Common myeloid progenitor, CD34-positive (primary cell): Measurements from ENCODE around the gene OR11G2.
A peak's percentile ranks its signal among the peaks of the same experiment; 100 is the strongest.

Experiments
- CTCF ChIA-PET: fragments of 350-600 bp; sonication (Branson Sonifier 250); formaldehyde crosslinking; loops from one replicate; lab custom pipeline; 2021; ENCODE audit warnings: antibody characterized with exemption; lab: Charles Lee
- POLR2A ChIA-PET: fragments of 350-600 bp; sonication (Branson Sonifier 250); formaldehyde crosslinking; loops from one replicate; lab custom pipeline; 2021; ENCODE audit warnings: antibody characterized with exemption; lab: Charles Lee
- DNase-seq, 3 donors: peaks; one replicate each; pipeline versions ENCODE4 v3.0.0 to v3.0.0-alpha.2; 2013
- H3K27ac ChIP-seq, 2 experiments: 1 replicate in 1 of 2; 2 replicates in 1 of 2; pipeline ENCODE4 v1.7.0; 2013; ENCODE audit warnings: inconsistent platforms in 2 of 2, low read length in 2 of 2, mild to moderate bottlenecking in 2 of 2, low read depth in 1 of 2, moderate library complexity in 1 of 2; ENCODE audit not compliant: severe bottlenecking in 2 of 2, insufficient read depth in 1 of 2, poor library complexity in 1 of 2
- H3K27me3 ChIP-seq, 5 experiments: replicated peaks in 2 of 5; 1 replicate in 3 of 5; 2 replicates in 2 of 5; pipeline versions ENCODE4 v1.6.1 to v1.7.0; 2013; ENCODE audit warnings: low read length in 4 of 5, mild to moderate bottlenecking in 2 of 5, moderate library complexity in 2 of 5, inconsistent platforms in 1 of 5; ENCODE audit not compliant: insufficient read depth in 5 of 5, control insufficient read depth in 4 of 5
- H3K36me3 ChIP-seq, 4 experiments: 1 replicate in 2 of 4; 2 replicates in 2 of 4; pipeline versions ENCODE4 v1.6.1 to v1.7.0; 2013; ENCODE audit warnings: low read length in 3 of 4, control low read depth in 1 of 4, mild to moderate bottlenecking in 1 of 4; ENCODE audit not compliant: control insufficient read depth in 4 of 4, insufficient read depth in 4 of 4
- H3K4me1 ChIP-seq, 4 experiments: 1 replicate in 3 of 4; 2 replicates in 1 of 4; pipeline versions ENCODE4 v1.6.1 to v1.7.1; 2013; ENCODE audit warnings: low read length in 3 of 4, mild to moderate bottlenecking in 3 of 4, control low read depth in 1 of 4, inconsistent platforms in 1 of 4, moderate library complexity in 1 of 4; ENCODE audit not compliant: control insufficient read depth in 4 of 4, insufficient read depth in 4 of 4; ENCODE audit errors: control extremely low read depth in 1 of 4
- H3K4me3 ChIP-seq, 7 experiments: 1 replicate in 4 of 7; 2 replicates in 3 of 7; pipeline versions ENCODE4 v1.5.1 to v1.7.0; 2013; ENCODE audit warnings: mild to moderate bottlenecking in 7 of 7, low read length in 6 of 7, moderate library complexity in 6 of 7, inconsistent platforms in 2 of 7, low read depth in 2 of 7, control low read depth in 1 of 7; ENCODE audit not compliant: insufficient read depth in 4 of 7, control insufficient read depth in 1 of 7; ENCODE audit errors: extremely low read depth in 1 of 7
- H3K9me3 ChIP-seq, 5 experiments: 1 replicate in 4 of 5; 2 replicates in 1 of 5; pipeline versions ENCODE4 v1.6.1 to v1.7.1; 2013; ENCODE audit warnings: low read length in 4 of 5, mild to moderate bottlenecking in 2 of 5, inconsistent platforms in 1 of 5, low read depth in 1 of 5, moderate library complexity in 1 of 5; ENCODE audit not compliant: control insufficient read depth in 4 of 5, insufficient read depth in 2 of 5; ENCODE audit errors: control extremely low read depth in 1 of 5
- WGBS: methylation state at CpG from one replicate; pipeline ENCODE4 v1.1.5; 2013; ENCODE audit not compliant: insufficient coverage; 5-methylcytosine and 5-hydroxymethylcytosine counted together

The OR11G2 gene

DNA sequence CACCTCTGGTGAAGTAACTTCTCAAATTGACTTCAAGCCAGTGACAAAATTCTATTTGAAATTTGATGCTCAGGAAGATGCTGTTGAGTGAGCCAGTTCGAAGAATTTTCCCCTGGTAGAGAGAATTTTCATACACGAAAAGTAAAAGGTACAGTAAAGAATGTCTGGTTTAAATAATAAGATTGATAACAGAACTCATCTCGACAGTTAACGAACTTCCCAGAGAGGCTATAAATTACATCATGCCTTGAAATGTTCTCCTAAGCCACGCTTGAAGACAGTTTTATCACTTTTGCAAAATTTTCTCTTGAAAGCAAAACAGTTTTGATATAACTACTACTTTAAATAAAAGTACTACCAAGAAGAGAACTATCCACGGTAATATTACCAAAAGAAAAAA lies 14.4 kb upstream of the OR11G2 start:
- peaks cover 0 to 2% (median 0%) of the 10 kb centered on the region in 5 experiments for H3K9me3 ChIP-seq
- POLR2A ChIA-PET: no interaction called here
- no peak for DNase-seq
- CTCF ChIA-PET: no interaction called here
- WGBS: no CpG with 5 or more reads among the region's 6 CpGs
- H3K36me3 ChIP-seq: no peaks in the 10 kb centered on the region
- no peaks in the 10 kb centered on the region for H3K27me3 ChIP-seq
- peaks cover 0 to 18% (median 4%) of the 10 kb centered on the region in 4 experiments for H3K4me1 ChIP-seq
- H3K4me3 ChIP-seq: no peak overlapping the region
- H3K27ac ChIP-seq: peak overlapping the region in 1 of 2 experiments; percentile 61

GRCh38 chr14:20177433-20177974 lies 13.2 kb upstream of the OR11G2 start:
- H3K4me1 ChIP-seq: peaks cover 0 to 18% (median 4%) of the 10 kb centered on the region in 4 experiments
- peak overlapping the region in 1 of 7 experiments; percentile 13 for H3K4me3 ChIP-seq
- H3K27ac ChIP-seq: peak overlapping the region in 1 of 2 experiments; percentile 66
- H3K9me3 ChIP-seq: peaks cover 0 to 2% (median 0%) of the 10 kb centered on the region in 5 experiments
- ChIA-PET POLR2A (no interaction called here), CTCF (no interaction called here)
- H3K36me3 ChIP-seq: no peaks in the 10 kb centered on the region
- peak; percentile 54 to 91 (median 66) for DNase-seq
- 49% methylated on average over 6 of the region's 7 CpGs for WGBS
- H3K27me3 ChIP-seq: no peaks in the 10 kb centered on the region

GRCh38 chr14:20179218-20179617 lies 11.5 kb upstream of the OR11G2 start:
- H3K4me3 ChIP-seq: peak overlapping the region in 1 of 7 experiments; percentile 4
- peaks cover 0 to 18% (median 4%) of the 10 kb centered on the region in 4 experiments for H3K4me1 ChIP-seq
- peaks cover 0 to 2% (median 0%) of the 10 kb centered on the region in 5 experiments for H3K9me3 ChIP-seq
- ChIA-PET POLR2A (no interaction called here), CTCF (no interaction called here)
- DNase-seq: peak in 2 of 3 donors; percentile 28 to 55
- H3K36me3 ChIP-seq: no peaks in the 10 kb centered on the region
- no peak overlapping the region for H3K27ac ChIP-seq
- no peaks in the 10 kb centered on the region for H3K27me3 ChIP-seq
- WGBS: 44% methylated on average over 5 of the region's 5 CpGs

DNA sequence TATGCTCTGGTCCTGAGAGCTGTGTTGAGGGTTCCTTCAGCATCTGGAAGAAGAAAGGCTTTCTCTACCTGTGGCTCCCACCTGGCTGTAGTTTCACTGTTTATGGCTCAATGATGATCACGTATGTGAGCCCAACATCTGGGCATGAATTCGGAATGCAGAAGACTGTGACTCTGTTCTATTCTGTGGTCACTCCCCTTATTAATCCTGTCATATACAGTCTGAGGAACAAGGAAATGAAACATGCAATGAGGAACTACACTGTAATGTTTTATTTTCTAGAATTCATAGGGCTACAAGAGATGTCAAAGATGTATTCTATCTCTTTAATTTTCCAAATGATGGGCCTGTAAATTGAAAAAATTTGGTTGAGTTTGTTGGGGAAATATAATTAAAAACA lies 10.8 kb upstream of the OR11G2 start:
- WGBS: 70% methylated on average over 2 of the region's 2 CpGs
- ChIA-PET POLR2A (no interaction called here), CTCF (no interaction called here)
- H3K4me3 ChIP-seq: no peak overlapping the region
- no peaks in the 10 kb centered on the region for H3K36me3 ChIP-seq
- no peak overlapping the region for H3K27ac ChIP-seq
- no peaks in the 10 kb centered on the region for H3K27me3 ChIP-seq
- H3K9me3 ChIP-seq: peaks cover 0 to 2% (median 0%) of the 10 kb centered on the region in 5 experiments
- H3K4me1 ChIP-seq: peaks cover 0 to 18% (median 4%) of the 10 kb centered on the region in 4 experiments
- no peak for DNase-seq

- H3K9me3 ChIP-seq: peaks cover 0 to 2% (median 0%) of the 10 kb centered on the region in 5 experiments
- WGBS: 94% methylated on average over 2 of the region's 2 CpGs
- H3K27me3 ChIP-seq: no peaks in the 10 kb centered on the region
- peaks cover 0 to 18% (median 4%) of the 10 kb centered on the region in 4 experiments for H3K4me1 ChIP-seq
- H3K27ac ChIP-seq: no peak overlapping the region
- H3K36me3 ChIP-seq: no peaks in the 10 kb centered on the region
- ChIA-PET CTCF (no interaction called here), POLR2A (no interaction called here)
- H3K4me3 ChIP-seq: no peak overlapping the region
- no peak for DNase-seq
Measured at GRCh38 chr14:20180486-20180885, 10.2 kb upstream of the OR11G2 start.

DNA sequence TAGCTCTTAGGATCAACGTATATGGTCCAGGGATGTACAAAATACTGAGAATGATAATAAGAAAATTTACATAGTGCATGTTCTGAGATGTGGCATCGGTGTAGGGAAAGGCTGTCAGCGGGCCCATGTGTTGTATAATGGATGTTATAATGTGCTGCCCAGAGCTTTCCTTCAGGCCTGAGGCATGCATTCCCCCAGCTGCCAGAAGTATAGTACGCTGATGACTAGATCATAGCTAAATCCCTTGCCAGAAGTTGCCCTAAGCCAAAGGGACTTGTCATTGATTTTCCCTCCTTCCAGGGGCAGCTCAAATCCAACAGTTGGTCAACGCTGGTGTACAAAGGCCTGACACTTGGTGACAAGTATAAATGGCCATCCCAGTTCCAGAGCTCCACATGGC lies 6.5 kb upstream of the OR11G2 start:
- no peaks in the 10 kb centered on the region for H3K27me3 ChIP-seq
- no peak overlapping the region for H3K4me3 ChIP-seq
- no peaks in the 10 kb centered on the region for H3K9me3 ChIP-seq
- ChIA-PET POLR2A (no interaction called here), CTCF (no interaction called here)
- no peaks in the 10 kb centered on the region for H3K36me3 ChIP-seq
- no peak for DNase-seq
- H3K27ac ChIP-seq: no peak overlapping the region
- WGBS: 76% methylated on average over 5 of the region's 5 CpGs
- peaks cover 0 to 11% (median 3%) of the 10 kb centered on the region in 4 experiments for H3K4me1 ChIP-seq

DNA sequence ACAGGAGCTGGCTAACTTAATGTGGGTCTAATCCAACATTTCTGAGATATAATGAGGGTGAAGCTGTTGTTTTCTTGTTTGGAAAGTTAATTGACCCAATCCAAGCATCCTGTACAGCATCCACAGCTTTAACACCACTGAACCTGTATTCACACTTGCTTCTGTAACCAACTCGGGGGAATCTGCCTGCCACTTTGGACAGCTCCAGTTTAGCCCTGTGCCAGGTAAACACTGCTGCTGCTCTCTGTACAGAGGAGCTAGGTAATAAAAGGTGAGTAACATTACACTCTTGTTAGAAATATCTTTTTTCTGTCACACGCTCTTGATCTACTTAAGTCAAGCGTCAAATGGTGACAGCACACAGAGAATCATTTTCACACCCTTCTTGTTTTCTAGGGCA lies 700 bp downstream of the OR11G2 start:
- ChIA-PET POLR2A (no interaction called here), CTCF (no interaction called here)
- Histone ChIP-seq H3K4me3 (no peak overlapping the region), H3K36me3 (no peaks in the 10 kb centered on the region), H3K27ac (no peak overlapping the region), H3K27me3 (no peaks in the 10 kb centered on the region), H3K4me1 (no peaks in the 10 kb centered on the region), H3K9me3 (no peaks in the 10 kb centered on the region)
- WGBS: 100% methylated on average over 2 of the region's 3 CpGs
- no peak for DNase-seq
